H9 (cell line): ENCODE data around the gene FBLL1. TPM values are rescaled to one million over a fixed set of nuclear protein-coding genes. Genes with fewer than 3 reads are reported as not detected.

Source experiments
- DNase-seq: peaks from one replicate; pipeline ENCODE4 v3.0.0-alpha.2; 2017
- H2AFZ ChIP-seq: one replicate; pipeline ENCODE4 v1.6.1; 2013; ENCODE audit warnings: mild to moderate bottlenecking, low read length, control low read depth, moderate library complexity
- H2AK5ac ChIP-seq: 2 replicates; pipeline ENCODE4 v1.6.1; 2013; ENCODE audit warnings: low read length, control low read depth, mixed read lengths; ENCODE audit not compliant: insufficient read length
- H2BK120ac ChIP-seq: one replicate; pipeline ENCODE4 v1.6.1; 2013; ENCODE audit warnings: low read depth, mild to moderate bottlenecking, low read length, control low read depth, inconsistent platforms; ENCODE audit not compliant: poor library complexity, severe bottlenecking
- H2BK12ac ChIP-seq: 2 replicates; pipeline ENCODE4 v1.6.1; 2013; ENCODE audit warnings: low read length, control low read depth, mixed read lengths, low read depth; ENCODE audit not compliant: insufficient read length
- H2BK15ac ChIP-seq: 2 replicates; pipeline ENCODE4 v1.6.1; 2013; ENCODE audit warnings: low read depth, low read length, control low read depth
- H2BK20ac ChIP-seq: one replicate; pipeline ENCODE4 v1.6.1; 2013; ENCODE audit warnings: low read depth, mild to moderate bottlenecking, low read length, control low read depth, inconsistent platforms; ENCODE audit not compliant: poor library complexity, severe bottlenecking
- H2BK5ac ChIP-seq: 2 replicates; pipeline ENCODE4 v1.6.1; 2013; ENCODE audit warnings: low read length, control low read depth, mixed read lengths; ENCODE audit not compliant: insufficient read length
- H3K14ac ChIP-seq: 2 replicates; pipeline ENCODE4 v1.6.1; 2013; ENCODE audit warnings: low read length, control low read depth; ENCODE audit not compliant: insufficient read depth
- H3K18ac ChIP-seq: 2 replicates; pipeline ENCODE4 v1.6.1; 2013; ENCODE audit warnings: low read depth, mild to moderate bottlenecking, mixed read lengths, low read length, control low read depth; ENCODE audit not compliant: insufficient read length
- H3K23ac ChIP-seq: 2 replicates; pipeline ENCODE4 v1.6.1; 2013; ENCODE audit warnings: low read length, control low read depth, mixed read lengths, low read depth; ENCODE audit not compliant: insufficient read length
- H3K23me2 ChIP-seq: 2 replicates; pipeline ENCODE4 v1.6.1; 2013; ENCODE audit warnings: low read depth, mild to moderate bottlenecking, mixed read lengths, low read length, control low read depth; ENCODE audit not compliant: insufficient read length, poor library complexity, severe bottlenecking
- H3K27ac ChIP-seq: 2 replicates; pipeline ENCODE4 v1.5.1; 2013; ENCODE audit warnings: low read length, control low read depth, mixed read lengths, low read depth; ENCODE audit not compliant: insufficient read length
- H3K27me3 ChIP-seq: 2 replicates; pipeline ENCODE4 v1.6.1; 2013; ENCODE audit warnings: low read length, control low read depth, inconsistent platforms; ENCODE audit not compliant: insufficient read depth
- H3K4ac ChIP-seq: 2 replicates; pipeline ENCODE4 v1.6.1; 2013; ENCODE audit warnings: low read depth, mild to moderate bottlenecking, control low read depth, inconsistent platforms, low read length, moderate library complexity
- H3K4me1 ChIP-seq: 2 replicates; pipeline ENCODE4 v1.6.1; 2013; ENCODE audit warnings: low read length, control low read depth, inconsistent platforms; ENCODE audit not compliant: insufficient read depth
- H3K4me2 ChIP-seq: 2 replicates; pipeline ENCODE4 v1.6.1; 2013; ENCODE audit warnings: low read length, control low read depth, mixed read lengths; ENCODE audit not compliant: insufficient read length, insufficient read depth
- H3K56ac ChIP-seq: 2 replicates; pipeline ENCODE4 v1.6.1; 2013; ENCODE audit warnings: low read depth, mild to moderate bottlenecking, mixed read lengths, low read length, control low read depth; ENCODE audit not compliant: insufficient read length
- H3K79me1 ChIP-seq: 2 replicates; pipeline ENCODE4 v1.6.1; 2013; ENCODE audit warnings: low read depth, mild to moderate bottlenecking, moderate library complexity, low read length, control low read depth, inconsistent platforms; ENCODE audit not compliant: insufficient read depth, poor library complexity, severe bottlenecking
- H3K79me2 ChIP-seq: 2 replicates; pipeline ENCODE4 v1.6.1; 2013; ENCODE audit warnings: low read length, control low read depth, inconsistent platforms; ENCODE audit not compliant: insufficient read depth
- H3K9ac ChIP-seq: 2 replicates; pipeline ENCODE4 v1.6.1; 2013; ENCODE audit warnings: low read length, control low read depth, mixed read lengths; ENCODE audit not compliant: insufficient read length; ENCODE audit errors: extremely low read depth
- H3K9me3 ChIP-seq: one replicate; pipeline ENCODE4 v1.6.1; 2013; ENCODE audit warnings: low read depth, low read length, inconsistent platforms; ENCODE audit not compliant: control insufficient read depth
- H3T11ph ChIP-seq: one replicate; pipeline ENCODE4 v1.6.1; 2013; ENCODE audit warnings: mild to moderate bottlenecking, low read length, control low read depth, inconsistent platforms
- H4K20me1 ChIP-seq: one replicate; pipeline ENCODE4 v1.6.1; 2013; ENCODE audit not compliant: control insufficient read depth, insufficient read length, insufficient read depth
- H4K5ac ChIP-seq: 2 replicates; pipeline ENCODE4 v1.6.1; 2013; ENCODE audit warnings: low read depth, mild to moderate bottlenecking, mixed read lengths, low read length, control low read depth; ENCODE audit not compliant: insufficient read length
- H4K8ac ChIP-seq: replicated peaks from 2 replicates; pipeline ENCODE4 v1.6.1; 2013; ENCODE audit warnings: low read length, control low read depth, mixed read lengths, low read depth; ENCODE audit not compliant: insufficient read length
- H4K91ac ChIP-seq: 2 replicates; pipeline ENCODE4 v1.6.1; 2013; ENCODE audit warnings: low read depth, mild to moderate bottlenecking, moderate library complexity, mixed read lengths, low read length, control low read depth; ENCODE audit not compliant: insufficient read length
- H3K27ac Mint-ChIP-seq, 3 experiments: 2 replicates in 2 of 3; 3 replicates in 1 of 3; pipeline ENCODE4 v1.8.0; 2020 to 2021; ENCODE audit warnings: mixed read lengths in 3 of 3, mild to moderate bottlenecking in 1 of 3, moderate library complexity in 1 of 3
- H3K27me3 Mint-ChIP-seq: 2 replicates; pipeline ENCODE4 v1.8.0; 2021; ENCODE audit warnings: low read depth, mild to moderate bottlenecking, moderate library complexity, mixed read lengths
- H3K36me3 Mint-ChIP-seq, 3 experiments: 2 replicates in 2 of 3; 3 replicates in 1 of 3; pipeline ENCODE4 v1.8.0; 2020 to 2021; ENCODE audit warnings: low read depth in 3 of 3, mixed read lengths in 3 of 3; ENCODE audit not compliant: insufficient read depth in 1 of 3
- H3K4me1 Mint-ChIP-seq, 2 experiments: 2 replicates each; pipeline ENCODE4 v1.8.0; 2020; ENCODE audit warnings: mixed read lengths in 2 of 2
- H3K4me3 Mint-ChIP-seq, 2 experiments: 2 replicates in 1 of 2; 3 replicates in 1 of 2; pipeline ENCODE4 v1.8.0; 2020 to 2021; ENCODE audit warnings: mild to moderate bottlenecking in 2 of 2, mixed read lengths in 2 of 2, moderate library complexity in 1 of 2
- H3K9me3 Mint-ChIP-seq, 2 experiments: 2 replicates in 1 of 2; 3 replicates in 1 of 2; pipeline ENCODE4 v1.8.0; 2020; ENCODE audit warnings: mild to moderate bottlenecking in 2 of 2, mixed read lengths in 2 of 2, moderate library complexity in 1 of 2
- whole genome bisulfite sequencing: extraction: QIAGEN DNeasy Blood & Tissue Kit; methylation state at CpG from one replicate; pipeline ENCODE4 v1.1.7; 2013; ENCODE audit warnings: missing lambda C conversion rate, low lambda C conversion rate, mixed read lengths; ENCODE audit not compliant: insufficient read length; ENCODE audit errors: extremely low coverage; 5-methylcytosine and 5-hydroxymethylcytosine counted together
- total RNA-seq: library from RNA; stranded (reverse); gene quantifications from 2 replicates; pipeline ENCODE4 v1.2.1, GENCODE V29; 2021
- TF ChIP-seq, protein P1 (sequence below): fragments of 200-600 bp; sonication (generic); conservative IDR thresholded peaks from 3 replicates; pipeline ENCODE4 v1.8.0; 2021; ENCODE audit warnings: antibody characterized with exemption, mild to moderate bottlenecking

FBLL1 gene
- total RNA-seq, 1 experiment from 2014 or later: 3.6 TPM

DNA sequence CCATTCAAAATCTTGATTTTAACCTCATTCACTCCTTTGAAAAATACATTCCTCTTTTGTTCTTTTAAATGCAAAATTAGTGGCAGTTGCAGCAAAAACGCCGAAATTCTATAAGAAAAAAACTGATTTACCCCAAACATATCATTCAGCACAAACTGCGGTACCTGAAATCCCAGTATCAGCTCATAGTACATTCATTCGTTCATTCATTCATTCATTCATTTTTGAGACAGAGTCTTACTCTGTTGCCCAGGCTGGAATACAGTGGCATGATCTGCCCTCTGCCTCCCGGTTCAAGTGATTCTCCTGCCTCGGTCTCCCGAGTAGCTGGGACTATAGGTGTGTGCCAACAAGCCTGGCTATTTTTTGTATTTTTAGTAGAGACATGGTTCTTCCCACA is 20.4 kb downstream of the FBLL1 start:
- Histone ChIP-seq H3K27ac (no peak overlapping the region), H3T11ph (no peak overlapping the region)

More for the DNA sequence above, 20.4 kb downstream of the FBLL1 start:
- Histone ChIP-seq H4K91ac (no peak overlapping the region), H3K79me2 (no peaks in the 10 kb centered on the region), H3K23me2 (no peaks in the 10 kb centered on the region), H4K8ac (no peak overlapping the region), H3K4ac (no peak overlapping the region), H2BK15ac (no peak overlapping the region), H2AFZ (no peak overlapping the region), H3K4me1 (no peaks in the 10 kb centered on the region), H4K5ac (no peak overlapping the region), H4K20me1 (no peaks in the 10 kb centered on the region), H2BK20ac (no peak overlapping the region), H2BK12ac (no peak overlapping the region), H2AK5ac (no peak overlapping the region), H3K56ac (no peak overlapping the region), H3K4me2 (no peak overlapping the region), H3K23ac (no peak overlapping the region), H2BK120ac (no peak overlapping the region), H3K9me3 (no peaks in the 10 kb centered on the region), H3K9ac (no peak overlapping the region), H2BK5ac (no peak overlapping the region), H3K27me3 (no peaks in the 10 kb centered on the region), H3K18ac (no peak overlapping the region), H3K14ac (no peak overlapping the region), H3K79me1 (peaks cover 6% of the 10 kb centered on the region)
- H3K27me3 Mint-ChIP-seq: no peaks in the 10 kb centered on the region
- peak overlapping the region in 1 of 3 experiments; percentile 11; a peak in 1 of 7 replicates for H3K27ac Mint-ChIP-seq
- WGBS: no CpG with 5 or more reads among the region's 7 CpGs
- H3K9me3 Mint-ChIP-seq: no peaks in the 10 kb centered on the region
- no peak overlapping the region for H3K4me3 Mint-ChIP-seq
- TF ChIP-seq, protein P1, sequence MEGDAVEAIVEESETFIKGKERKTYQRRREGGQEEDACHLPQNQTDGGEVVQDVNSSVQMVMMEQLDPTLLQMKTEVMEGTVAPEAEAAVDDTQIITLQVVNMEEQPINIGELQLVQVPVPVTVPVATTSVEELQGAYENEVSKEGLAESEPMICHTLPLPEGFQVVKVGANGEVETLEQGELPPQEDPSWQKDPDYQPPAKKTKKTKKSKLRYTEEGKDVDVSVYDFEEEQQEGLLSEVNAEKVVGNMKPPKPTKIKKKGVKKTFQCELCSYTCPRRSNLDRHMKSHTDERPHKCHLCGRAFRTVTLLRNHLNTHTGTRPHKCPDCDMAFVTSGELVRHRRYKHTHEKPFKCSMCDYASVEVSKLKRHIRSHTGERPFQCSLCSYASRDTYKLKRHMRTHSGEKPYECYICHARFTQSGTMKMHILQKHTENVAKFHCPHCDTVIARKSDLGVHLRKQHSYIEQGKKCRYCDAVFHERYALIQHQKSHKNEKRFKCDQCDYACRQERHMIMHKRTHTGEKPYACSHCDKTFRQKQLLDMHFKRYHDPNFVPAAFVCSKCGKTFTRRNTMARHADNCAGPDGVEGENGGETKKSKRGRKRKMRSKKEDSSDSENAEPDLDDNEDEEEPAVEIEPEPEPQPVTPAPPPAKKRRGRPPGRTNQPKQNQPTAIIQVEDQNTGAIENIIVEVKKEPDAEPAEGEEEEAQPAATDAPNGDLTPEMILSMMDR: no peak
- peaks cover 26 to 50% (median 39%) of the 10 kb centered on the region in 3 experiments for H3K36me3 Mint-ChIP-seq
- H3K4me1 Mint-ChIP-seq: no peaks in the 10 kb centered on the region
- DNase-seq: no peak
